OCI-LY3 (cell line): ENCODE results near the gene HSD11B2.

Source experiments
- H2AFZ ChIP-seq: fragments of 200-600, 300-600 bp; shearing (Covaris generic); 2 replicates; pipeline ENCODE4 v1.6.0; 2014; ENCODE audit warnings: antibody characterized with exemption, low read depth, low read length
- H3K27ac ChIP-seq: fragments of 200-600, 300-600 bp; sonication (generic); 2 replicates; pipeline ENCODE4 v1.5.1; 2014; ENCODE audit warnings: mild to moderate bottlenecking, low read length, moderate library complexity, mixed read lengths
- H3K27me3 ChIP-seq: fragments of 200-600, 300-600 bp; sonication (generic); 2 replicates; pipeline ENCODE4 v1.6.1; 2014; ENCODE audit warnings: low read depth, low read length, mixed read lengths
- H3K36me3 ChIP-seq: fragments of 200-600, 300-600 bp; sonication (generic); replicated peaks from 2 replicates; pipeline ENCODE3; 2014; ENCODE audit warnings: low read depth, low read length, mixed read lengths
- H3K4me1 ChIP-seq: fragments of 300-600, 200-600 bp; sonication (generic); 2 replicates; pipeline ENCODE4 v1.6.1; 2014; ENCODE audit warnings: low read length, mixed read lengths
- H3K4me2 ChIP-seq: fragments of 200-600, 300-600 bp; sonication (generic); 2 replicates; pipeline ENCODE4 v1.6.1; 2014; ENCODE audit warnings: low read length, mixed read lengths
- H3K4me3 ChIP-seq: fragments of 300-600, 200-600 bp; sonication (generic); 2 replicates; pipeline ENCODE4 v1.5.1; 2014; ENCODE audit warnings: antibody characterized with exemption, mild to moderate bottlenecking, low read length, moderate library complexity
- H3K79me2 ChIP-seq: fragments of 300-600, 200-600 bp; shearing (Covaris generic); 2 replicates; pipeline ENCODE4 v1.6.1; 2014; ENCODE audit warnings: mild to moderate bottlenecking, low read length, mixed read lengths
- H3K9ac ChIP-seq: fragments of 300-600, 200-600 bp; shearing (Covaris generic); 2 replicates; pipeline ENCODE4 v1.6.0; 2014; ENCODE audit warnings: mild to moderate bottlenecking, low read length, moderate library complexity
- H3K9me3 ChIP-seq: fragments of 200-600, 300-600 bp; shearing (Covaris generic); 2 replicates; pipeline ENCODE4 v1.6.1; 2014; ENCODE audit warnings: low read length, mixed read lengths; ENCODE audit not compliant: insufficient read depth
- H4K20me1 ChIP-seq: fragments of 200-600, 300-600 bp; sonication (generic); 2 replicates; pipeline ENCODE4 v1.6.1; 2016; ENCODE audit warnings: low read length, mixed read lengths; ENCODE audit not compliant: insufficient read depth
- EZH2phosphoT487 ChIP-seq: fragments of 200-600 bp; shearing (Covaris generic); IDR thresholded peaks from 2 replicates; pipeline ENCODE4 v1.6.1; 2018; ENCODE audit warnings: antibody characterized with exemption, mixed run types, low read depth
- TF ChIP-seq, protein P1 (sequence below): fragments of 200-600, 300-600 bp; sonication (generic); IDR thresholded peaks from 2 replicates; pipeline ENCODE4 v1.5.1; 2014; ENCODE audit warnings: antibody characterized with exemption, low read length, low read depth

The HSD11B2 gene

GRCh38 chr16:67415872-67416793 lies 14.8 kb upstream of the HSD11B2 start, which contains the start of gene ZDHHC1:
TSS of gene ZDHHC1 (minus strand) at chr16:67416477. CDS start at chr16:67407775, 8,702 bp downstream.
- peaks cover 17% of the 10 kb centered on the region for H3K4me1 ChIP-seq
- no peaks in the 10 kb centered on the region for H3K27me3 ChIP-seq
- peaks cover 4% of the 10 kb centered on the region; the same call in 1 of the 2 replicates for H3K79me2 ChIP-seq
- peak within 1 kb of the TSS; percentile 100 for H2AFZ ChIP-seq
- H3K4me3 ChIP-seq = peak within 1 kb of the TSS; percentile 87
- H3K9me3 ChIP-seq = no peaks in the 10 kb centered on the region
- no peaks in the 10 kb centered on the region for H3K36me3 ChIP-seq
- H4K20me1 ChIP-seq = no peaks in the 10 kb centered on the region
- peak within 1 kb of the TSS; percentile 75 for H3K9ac ChIP-seq
- 0 out of 2 replicates have a peak within 1 kb of the TSS, but pooled peaks have one; percentile 7 for H3K27ac ChIP-seq
- H3K4me2 ChIP-seq = peak within 1 kb of the TSS; percentile 86
- no peak for TF ChIP-seq EZH2phosphoT487
- TF ChIP-seq, protein P1, sequence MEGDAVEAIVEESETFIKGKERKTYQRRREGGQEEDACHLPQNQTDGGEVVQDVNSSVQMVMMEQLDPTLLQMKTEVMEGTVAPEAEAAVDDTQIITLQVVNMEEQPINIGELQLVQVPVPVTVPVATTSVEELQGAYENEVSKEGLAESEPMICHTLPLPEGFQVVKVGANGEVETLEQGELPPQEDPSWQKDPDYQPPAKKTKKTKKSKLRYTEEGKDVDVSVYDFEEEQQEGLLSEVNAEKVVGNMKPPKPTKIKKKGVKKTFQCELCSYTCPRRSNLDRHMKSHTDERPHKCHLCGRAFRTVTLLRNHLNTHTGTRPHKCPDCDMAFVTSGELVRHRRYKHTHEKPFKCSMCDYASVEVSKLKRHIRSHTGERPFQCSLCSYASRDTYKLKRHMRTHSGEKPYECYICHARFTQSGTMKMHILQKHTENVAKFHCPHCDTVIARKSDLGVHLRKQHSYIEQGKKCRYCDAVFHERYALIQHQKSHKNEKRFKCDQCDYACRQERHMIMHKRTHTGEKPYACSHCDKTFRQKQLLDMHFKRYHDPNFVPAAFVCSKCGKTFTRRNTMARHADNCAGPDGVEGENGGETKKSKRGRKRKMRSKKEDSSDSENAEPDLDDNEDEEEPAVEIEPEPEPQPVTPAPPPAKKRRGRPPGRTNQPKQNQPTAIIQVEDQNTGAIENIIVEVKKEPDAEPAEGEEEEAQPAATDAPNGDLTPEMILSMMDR = peak; percentile 64

GRCh38 chr16:67417333-67418061 lies 13.4 kb upstream of the HSD11B2 start:
- Histone ChIP-seq H3K27me3 (no peaks in the 10 kb centered on the region), H3K27ac (no peak overlapping the region)
- no peak for TF ChIP-seq EZH2phosphoT487
- TF ChIP-seq, protein P1 = no peak

DNA sequence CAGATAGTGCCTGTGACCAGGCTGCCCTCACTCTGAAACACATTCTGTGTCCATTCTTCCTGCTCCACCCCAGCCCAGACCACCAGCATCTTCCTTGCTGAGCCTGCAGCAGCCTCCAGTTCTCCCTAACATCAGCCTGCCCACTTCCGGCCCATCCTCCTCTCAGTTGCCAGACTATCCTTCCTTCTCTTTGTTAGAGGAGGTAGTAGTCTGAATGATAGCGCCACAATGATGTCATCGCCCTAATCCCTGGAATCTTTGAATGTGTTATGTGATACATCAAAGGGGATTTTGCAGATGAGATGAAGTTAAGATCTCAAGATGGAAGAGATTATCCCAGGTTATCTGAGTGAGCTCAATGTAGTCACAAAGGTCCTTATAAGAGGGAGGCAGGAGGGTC lies 11.4 kb upstream of the HSD11B2 start:
- Histone ChIP-seq H3K27me3 (peaks cover 10% of the 10 kb centered on the region), H4K20me1 (no peaks in the 10 kb centered on the region), H3K4me3 (no peak overlapping the region), H3K79me2 (peaks cover 4% of the 10 kb centered on the region; the same call in 1 of the 2 replicates), H3K36me3 (no peaks in the 10 kb centered on the region), H3K9ac (no peak overlapping the region), H3K4me1 (peaks cover 9% of the 10 kb centered on the region), H3K27ac (no peak overlapping the region), H3K4me2 (no peak overlapping the region), H3K9me3 (no peaks in the 10 kb centered on the region), H2AFZ (no peak overlapping the region)
- no peak for TF ChIP-seq EZH2phosphoT487
- TF ChIP-seq, protein P1 = no peak

More at GRCh38 chr16:67417333-67418061, 13.4 kb upstream of the HSD11B2 start:
- no peaks in the 10 kb centered on the region for H3K36me3 ChIP-seq
- no peaks in the 10 kb centered on the region for H4K20me1 ChIP-seq
- H3K4me1 ChIP-seq = peaks cover 17% of the 10 kb centered on the region
- H3K9ac ChIP-seq = no peak overlapping the region
- H3K4me2 ChIP-seq = no peak overlapping the region
- H2AFZ ChIP-seq = no peak overlapping the region
- H3K4me3 ChIP-seq = no peak overlapping the region
- H3K9me3 ChIP-seq = no peaks in the 10 kb centered on the region
- peaks cover 4% of the 10 kb centered on the region; the same call in 1 of the 2 replicates for H3K79me2 ChIP-seq

- H3K79me2 ChIP-seq = peaks cover 4% of the 10 kb centered on the region; the same call in 1 of the 2 replicates
- H3K27me3 ChIP-seq = peaks cover 14% of the 10 kb centered on the region
- H3K4me3 ChIP-seq = no peak overlapping the region
- no peak overlapping the region for H3K4me2 ChIP-seq
- no peak overlapping the region for H3K27ac ChIP-seq
- no peaks in the 10 kb centered on the region for H4K20me1 ChIP-seq
- no peaks in the 10 kb centered on the region for H3K9me3 ChIP-seq
- H3K4me1 ChIP-seq = peaks cover 6% of the 10 kb centered on the region
- TF ChIP-seq, protein P1 = no peak
- no peak for TF ChIP-seq EZH2phosphoT487
- no peak overlapping the region for H3K9ac ChIP-seq
- no peaks in the 10 kb centered on the region for H3K36me3 ChIP-seq
- H2AFZ ChIP-seq = no peak overlapping the region
Measured at GRCh38 chr16:67419931-67420330, 11.0 kb upstream of the HSD11B2 start.
